HL-60 (cell line): ENCODE measurements around the gene CRY1.
"Not testable (repeated sequence)": the region's sequence is repeated elsewhere in the genome, so short reads cannot be mapped to it uniquely, and the experiment has no call there.

Experiments used
- GABPA ChIP-seq: IDR thresholded peaks from 2 replicates; pipeline ENCODE4 v1.6.1; 2012; ENCODE audit warnings: low read depth
- POLR2AphosphoS5 ChIP-seq: IDR thresholded peaks from 2 replicates; pipeline ENCODE4 v1.6.1; 2012; ENCODE audit warnings: low read depth
- SPI1 ChIP-seq: IDR thresholded peaks from 2 replicates; pipeline ENCODE4 v1.6.1; 2012; ENCODE audit warnings: low read depth, mild to moderate bottlenecking, borderline replicate concordance
- TF ChIP-seq, protein P1 (sequence below): IDR thresholded peaks from one replicate; pipeline ENCODE4 v1.5.1; 2011; ENCODE audit warnings: low read length, control low read depth, inconsistent platforms; ENCODE audit not compliant: insufficient read depth
- TF ChIP-seq, protein P2 (sequence below): IDR thresholded peaks from 2 replicates; pipeline ENCODE4 v1.6.1; 2012; ENCODE audit warnings: low read depth; ENCODE audit not compliant: insufficient replicate concordance

DNA sequence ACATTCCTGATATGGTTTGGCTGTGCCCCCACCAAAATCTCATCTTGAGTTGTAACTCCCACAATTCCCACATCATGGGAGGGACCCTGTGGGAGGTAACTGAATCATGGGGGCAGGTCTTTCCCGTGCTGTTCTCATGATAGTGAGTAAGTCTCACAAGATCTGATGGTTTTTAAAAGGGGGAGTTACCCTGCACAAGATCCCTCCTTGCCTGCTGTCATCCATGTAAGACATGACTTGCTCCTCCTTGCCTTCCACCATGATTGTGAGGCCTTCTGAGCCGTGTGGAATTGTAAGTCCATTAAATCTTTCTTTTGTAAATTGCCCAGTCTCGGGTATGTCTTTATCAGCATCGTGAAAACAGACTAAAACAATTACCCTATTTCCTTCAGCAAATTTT lies 90.7 kb downstream of the CRY1 start:
- TF ChIP-seq, protein P1, sequence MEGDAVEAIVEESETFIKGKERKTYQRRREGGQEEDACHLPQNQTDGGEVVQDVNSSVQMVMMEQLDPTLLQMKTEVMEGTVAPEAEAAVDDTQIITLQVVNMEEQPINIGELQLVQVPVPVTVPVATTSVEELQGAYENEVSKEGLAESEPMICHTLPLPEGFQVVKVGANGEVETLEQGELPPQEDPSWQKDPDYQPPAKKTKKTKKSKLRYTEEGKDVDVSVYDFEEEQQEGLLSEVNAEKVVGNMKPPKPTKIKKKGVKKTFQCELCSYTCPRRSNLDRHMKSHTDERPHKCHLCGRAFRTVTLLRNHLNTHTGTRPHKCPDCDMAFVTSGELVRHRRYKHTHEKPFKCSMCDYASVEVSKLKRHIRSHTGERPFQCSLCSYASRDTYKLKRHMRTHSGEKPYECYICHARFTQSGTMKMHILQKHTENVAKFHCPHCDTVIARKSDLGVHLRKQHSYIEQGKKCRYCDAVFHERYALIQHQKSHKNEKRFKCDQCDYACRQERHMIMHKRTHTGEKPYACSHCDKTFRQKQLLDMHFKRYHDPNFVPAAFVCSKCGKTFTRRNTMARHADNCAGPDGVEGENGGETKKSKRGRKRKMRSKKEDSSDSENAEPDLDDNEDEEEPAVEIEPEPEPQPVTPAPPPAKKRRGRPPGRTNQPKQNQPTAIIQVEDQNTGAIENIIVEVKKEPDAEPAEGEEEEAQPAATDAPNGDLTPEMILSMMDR: not testable (repeated sequence)
- TF ChIP-seq POLR2AphosphoS5, SPI1, GABPA: not testable (repeated sequence)
- TF ChIP-seq, protein P2, sequence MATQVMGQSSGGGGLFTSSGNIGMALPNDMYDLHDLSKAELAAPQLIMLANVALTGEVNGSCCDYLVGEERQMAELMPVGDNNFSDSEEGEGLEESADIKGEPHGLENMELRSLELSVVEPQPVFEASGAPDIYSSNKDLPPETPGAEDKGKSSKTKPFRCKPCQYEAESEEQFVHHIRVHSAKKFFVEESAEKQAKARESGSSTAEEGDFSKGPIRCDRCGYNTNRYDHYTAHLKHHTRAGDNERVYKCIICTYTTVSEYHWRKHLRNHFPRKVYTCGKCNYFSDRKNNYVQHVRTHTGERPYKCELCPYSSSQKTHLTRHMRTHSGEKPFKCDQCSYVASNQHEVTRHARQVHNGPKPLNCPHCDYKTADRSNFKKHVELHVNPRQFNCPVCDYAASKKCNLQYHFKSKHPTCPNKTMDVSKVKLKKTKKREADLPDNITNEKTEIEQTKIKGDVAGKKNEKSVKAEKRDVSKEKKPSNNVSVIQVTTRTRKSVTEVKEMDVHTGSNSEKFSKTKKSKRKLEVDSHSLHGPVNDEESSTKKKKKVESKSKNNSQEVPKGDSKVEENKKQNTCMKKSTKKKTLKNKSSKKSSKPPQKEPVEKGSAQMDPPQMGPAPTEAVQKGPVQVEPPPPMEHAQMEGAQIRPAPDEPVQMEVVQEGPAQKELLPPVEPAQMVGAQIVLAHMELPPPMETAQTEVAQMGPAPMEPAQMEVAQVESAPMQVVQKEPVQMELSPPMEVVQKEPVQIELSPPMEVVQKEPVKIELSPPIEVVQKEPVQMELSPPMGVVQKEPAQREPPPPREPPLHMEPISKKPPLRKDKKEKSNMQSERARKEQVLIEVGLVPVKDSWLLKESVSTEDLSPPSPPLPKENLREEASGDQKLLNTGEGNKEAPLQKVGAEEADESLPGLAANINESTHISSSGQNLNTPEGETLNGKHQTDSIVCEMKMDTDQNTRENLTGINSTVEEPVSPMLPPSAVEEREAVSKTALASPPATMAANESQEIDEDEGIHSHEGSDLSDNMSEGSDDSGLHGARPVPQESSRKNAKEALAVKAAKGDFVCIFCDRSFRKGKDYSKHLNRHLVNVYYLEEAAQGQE: not testable (repeated sequence)
